ENCODE results near the gene CHADL.
A peak's percentile ranks its signal among the peaks of the same experiment; 100 is the strongest.

Gene CHADL

GRCh38 chr22:41229730-41230400 lies 10.9 kb downstream of the CHADL start:
- DNase-seq (ENCODE audit: low spot score), result no peak

- DNase-seq (ENCODE audit: low spot score), result no peak
Observed at GRCh38 chr22:41229215-41229614, 11.5 kb downstream of the CHADL start.

GRCh38 chr22:41226723-41227655 lies 13.7 kb downstream of the CHADL start:
- no peak for DNase-seq (ENCODE audit: low spot score)

GRCh38 chr22:41223535-41223934 lies 17.2 kb downstream of the CHADL start:
- DNase-seq (ENCODE audit: low spot score), result no peak

GRCh38 chr22:41222846-41223507 lies 17.8 kb downstream of the CHADL start:
- no peak for DNase-seq (ENCODE audit: low spot score)

GRCh38 chr22:41217553-41218157 lies 23.1 kb downstream of the CHADL start:
- DNase-seq (ENCODE audit: low spot score), result no peak

- no peak for DNase-seq (ENCODE audit: low spot score)
Observed at GRCh38 chr22:41216984-41217383, 23.7 kb downstream of the CHADL start.

- DNase-seq (ENCODE audit: low spot score), result no peak
Observed at GRCh38 chr22:41215926-41216325, 24.8 kb downstream of the CHADL start.

GRCh38 chr22:41215409-41215808 lies 25.3 kb downstream of the CHADL start:
- no peak for DNase-seq (ENCODE audit: low spot score)

GRCh38 chr22:41206719-41207118 lies 34.0 kb downstream of the CHADL start:
- no peak for DNase-seq (ENCODE audit: low spot score)

GRCh38 chr22:41204992-41205900 lies 35.5 kb downstream of the CHADL start, which contains the start of gene L3MBTL2:
Gene L3MBTL2 (plus strand): TSS chr22:41205312. CDS start chr22:41205363, 51 bp downstream.
- DNase-seq (ENCODE audit: low spot score), result peak; percentile 99

GRCh38 chr22:41204066-41204465 lies 36.7 kb downstream of the CHADL start:
- no peak for DNase-seq (ENCODE audit: low spot score)

- no peak for DNase-seq (ENCODE audit: low spot score)
Observed at GRCh38 chr22:41203118-41203517, 37.6 kb downstream of the CHADL start.

GRCh38 chr22:41201141-41201540 lies 39.6 kb downstream of the CHADL start:
- DNase-seq (ENCODE audit: low spot score), result no peak

- DNase-seq (ENCODE audit: low spot score), result no peak
Observed at GRCh38 chr22:41198027-41198580, 42.6 kb downstream of the CHADL start.

GRCh38 chr22:41197038-41197972 lies 43.4 kb downstream of the CHADL start:
- DNase-seq (ENCODE audit: low spot score), result peak; percentile 99

GRCh38 chr22:41193829-41194228 lies 46.9 kb downstream of the CHADL start:
- no peak for DNase-seq (ENCODE audit: low spot score)

GRCh38 chr22:41191467-41191866 lies 49.3 kb downstream of the CHADL start:
- DNase-seq (ENCODE audit: low spot score), result no peak

- DNase-seq (ENCODE audit: low spot score), result no peak
Observed at GRCh38 chr22:41184679-41185078, 56.1 kb downstream of the CHADL start.

Measured in D341Med (cell line).